Endothelial cell of umbilical vein (primary cell): ENCODE results near the gene CLEC2B. TPM values are rescaled to one million over a fixed set of nuclear protein-coding genes. Genes with fewer than 3 reads are reported as not detected.

Source experiments
- BruUV-seq: library from RNA; stranded (reverse); fragments of 400-500 nt; replicated peaks from 2 replicates; lab custom pipeline; 2021; lab: Mats Ljungman, UMichigan
- CTCF ChIA-PET: fragments of 300-600, 350-600 bp; sonication (Branson Sonifier 250); formaldehyde crosslinking; loops from one replicate; lab custom pipeline; 2021; ENCODE audit warnings: antibody characterized with exemption, inconsistent platforms; lab: Charles Lee
- POLR2A ChIA-PET: fragments of 300-600, 350-600 bp; sonication (Branson Sonifier 250); formaldehyde crosslinking; loops from one replicate; lab custom pipeline; 2021; ENCODE audit warnings: antibody characterized with exemption, inconsistent platforms; lab: Charles Lee
- DNase-seq: peaks from one replicate; pipeline ENCODE4 v3.0.0-alpha.2; 2011; ENCODE audit warnings: low read depth, low spot score
- FAIRE-seq: peaks from 2 replicates; lab custom pipeline; 2011; peaks lifted over from hg19 to GRCh38; lab: Jason Lieb, UNC
- H2AFZ ChIP-seq: 2 replicates; pipeline ENCODE4 v1.6.0; 2012; ENCODE audit warnings: low read depth, low read length, control low read depth, inconsistent platforms
- H3K27ac ChIP-seq: 2 replicates; pipeline ENCODE4 v1.5.1; 2011; ENCODE audit warnings: low read depth, mild to moderate bottlenecking, control low read depth, low read length, moderate library complexity; ENCODE audit not compliant: insufficient read depth
- H3K27me3 ChIP-seq, 2 experiments: 2 replicates each; pipeline versions ENCODE4 v1.6.0 to v1.6.1; 2011; ENCODE audit warnings: low read length in 2 of 2, mixed read lengths in 1 of 2; ENCODE audit not compliant: control insufficient read depth in 2 of 2, insufficient read depth in 2 of 2
- H3K36me3 ChIP-seq, 2 experiments: 2 replicates in 1 of 2; 3 replicates in 1 of 2; pipeline ENCODE4 v1.5.1; 2011; ENCODE audit warnings: low read length in 2 of 2, mild to moderate bottlenecking in 1 of 2, moderate library complexity in 1 of 2; ENCODE audit not compliant: control insufficient read depth in 2 of 2, insufficient read depth in 2 of 2; ENCODE audit errors: extremely low read depth in 1 of 2
- H3K4me1 ChIP-seq: 3 replicates; pipeline ENCODE4 v1.5.1; 2011; ENCODE audit warnings: mild to moderate bottlenecking, low read length; ENCODE audit not compliant: control insufficient read depth, insufficient read depth; ENCODE audit errors: extremely low read depth
- H3K4me2 ChIP-seq: 2 replicates; pipeline ENCODE4 v1.6.1; 2011; ENCODE audit warnings: low read length, control low read depth, mixed read lengths; ENCODE audit not compliant: insufficient read depth
- H3K4me3 ChIP-seq, 3 experiments: fragments of 200-600 bp in 1 of 3; sonication (generic), shearing (Covaris generic) in 1 of 3; replicated peaks in 1 of 3; 2 replicates each; pipeline ENCODE4 v1.5.1; 2011 to 2016; ENCODE audit warnings: control low read depth in 3 of 3, low read length in 3 of 3, mild to moderate bottlenecking in 2 of 3, inconsistent platforms in 1 of 3, low read depth in 1 of 3, moderate library complexity in 1 of 3; ENCODE audit not compliant: insufficient read depth in 1 of 3
- H3K79me2 ChIP-seq: 2 replicates; pipeline ENCODE4 v1.6.0; 2012; ENCODE audit warnings: low read length, inconsistent platforms; ENCODE audit not compliant: control insufficient read depth, insufficient read depth
- H3K9ac ChIP-seq: replicated peaks from 2 replicates; pipeline ENCODE3; 2011; ENCODE audit warnings: low read length, control low read depth; ENCODE audit not compliant: insufficient read depth; ENCODE audit errors: extremely low read depth
- H3K9me1 ChIP-seq: replicated peaks from 3 replicates; pipeline ENCODE4 v1.6.0; 2011; ENCODE audit warnings: mild to moderate bottlenecking, low read length; ENCODE audit not compliant: control insufficient read depth, insufficient read depth; ENCODE audit errors: extremely low read depth
- H3K9me3 ChIP-seq: replicated peaks from 2 replicates; pipeline ENCODE4 v1.5.1; 2012; ENCODE audit warnings: low read length, inconsistent platforms; ENCODE audit not compliant: control insufficient read depth, insufficient read depth
- H4K20me1 ChIP-seq: replicated peaks from 2 replicates; pipeline ENCODE3; 2011; ENCODE audit warnings: mild to moderate bottlenecking, low read length; ENCODE audit not compliant: control insufficient read depth, insufficient read depth; ENCODE audit errors: extremely low read depth
- CTCF ChIP-seq, 2 donors: IDR thresholded peaks; 1 replicate in 1 of 2; 2 replicates in 1 of 2; pipeline ENCODE4 v1.5.1; 2011; ENCODE audit warnings: low read length in 2 of 2, mild to moderate bottlenecking in 2 of 2, moderate library complexity in 2 of 2, control low read depth in 1 of 2, inconsistent platforms in 1 of 2, low read depth in 1 of 2; ENCODE audit not compliant: insufficient read depth in 1 of 2; ENCODE audit errors: extremely low read depth in 1 of 2
- EZH2 ChIP-seq: IDR thresholded peaks from 2 replicates; pipeline ENCODE4 v1.6.1; 2012; ENCODE audit warnings: borderline replicate concordance, low read depth, mild to moderate bottlenecking, moderate library complexity, low read length, inconsistent platforms; ENCODE audit not compliant: severe bottlenecking
- FOS ChIP-seq: IDR thresholded peaks from 2 replicates; pipeline ENCODE4 v1.6.1; 2011; ENCODE audit warnings: mild to moderate bottlenecking, low read length, moderate library complexity, borderline replicate concordance; ENCODE audit not compliant: insufficient read depth
- GATA2 ChIP-seq: IDR thresholded peaks from 2 replicates; pipeline ENCODE4 v1.7.0; 2011; ENCODE audit warnings: low read depth, mild to moderate bottlenecking, moderate library complexity, mixed read lengths, low read length; ENCODE audit not compliant: insufficient read length, insufficient read depth
- JUN ChIP-seq: IDR thresholded peaks from 2 replicates; pipeline ENCODE4 v1.6.1; 2011; ENCODE audit warnings: borderline replicate concordance, low read depth; ENCODE audit not compliant: insufficient read length, insufficient read depth
- MAX ChIP-seq: IDR thresholded peaks from 2 replicates; pipeline ENCODE4 v1.6.1; 2011; ENCODE audit not compliant: insufficient read depth, insufficient read length
- MYC ChIP-seq: IDR thresholded peaks from one replicate; pipeline ENCODE4 v1.6.1; 2011; ENCODE audit warnings: mild to moderate bottlenecking, low read depth, low read length
- POLR2A ChIP-seq: IDR thresholded peaks from 2 replicates; pipeline ENCODE4 v1.6.1; 2012; ENCODE audit warnings: low read depth, mild to moderate bottlenecking, control low read depth, low read length
- POLR2AphosphoS5 ChIP-seq: IDR thresholded peaks from 2 replicates; pipeline ENCODE4 v1.6.1; 2012; ENCODE audit warnings: low read depth, mild to moderate bottlenecking, control low read depth, low read length, moderate library complexity; ENCODE audit not compliant: insufficient read depth
- dilution Hi-C: fragments of 300-500 bp; cut with MboI; formaldehyde crosslinking; loops from one replicate; pipeline ENCODE4 v1.15.0; 2019; ENCODE audit warnings: low sequenced_read_pairs; ENCODE audit not compliant: extremely low pct_ligation_motif_present
- intact Hi-C: fragments of 100-400 bp; cut with micrococcal nuclease; formaldehyde crosslinking; loops from one replicate; pipeline ENCODE4 v1.10.0; 2022
- polyA plus RNA-seq, 4 experiments: library from polyadenylated mRNA; depleted of rRNA in 3 of 4; stranded (reverse) in 3 of 4; unstranded in 1 of 4; fragments of >200 nt; gene quantifications; 2 replicates each; pipeline versions ENCODE4 v1.2.1 to v1.2.3, GENCODE V29; 2011 to 2012; ENCODE audit warnings: missing spikeins in 1 of 4
- total RNA-seq: library from RNA; stranded (reverse); gene quantifications from 2 replicates; pipeline ENCODE4 v1.2.3, GENCODE V29; 2021

CLEC2B gene
- total and polyA plus RNA-seq, 2 donors (not counting 3 experiments of a cell fraction or from before 2014, with no cell fraction given), result 6.7 to 18.3 TPM

- H3K79me2 ChIP-seq, result no peaks in the 10 kb centered on the region
- no peaks in the 10 kb centered on the region for H4K20me1 ChIP-seq
- no peak for FAIRE-seq
- H3K9me1 ChIP-seq, result no peaks in the 10 kb centered on the region
- dilution Hi-C loops (no loop called here), intact Hi-C loops (no loop called here)
- DNase-seq, result no peak
- peaks cover 0 to 3% of the 10 kb centered on the region in 2 experiments for H3K27me3 ChIP-seq
- H3K4me2 ChIP-seq, result no peak overlapping the region
- H3K4me1 ChIP-seq, result no peaks in the 10 kb centered on the region
- no peak overlapping the region for H3K27ac ChIP-seq
- ChIA-PET POLR2A (no interaction called here), CTCF (interaction anchor here (0.9 to 2.2 kb wide), 8 partner anchors 16 to 361 kb away, joined by 3 to 10 read pairs (median 4); no protein-coding TSS in a partner anchor)
- H2AFZ ChIP-seq, result no peak overlapping the region
- no peak overlapping the region for H3K4me3 ChIP-seq
- BruUV-seq, result no TSS peak
- no peaks in the 10 kb centered on the region for H3K9me3 ChIP-seq
- H3K9ac ChIP-seq, result no peak overlapping the region
- no peaks in the 10 kb centered on the region for H3K36me3 ChIP-seq
- TF ChIP-seq GATA2 (no peak), JUN (no peak), FOS (no peak), POLR2A (no peak), CTCF (IDR thresholded peaks at IDR 0.05; ENCODE audit: extremely low read depth in 1 of 2, insufficient read depth in 1 of 2, low read depth in 1 of 2, low read length in 2 of 2) (no peak), MAX (no peak), POLR2AphosphoS5 (no peak), MYC (no peak), EZH2 (no peak)
These were observed 39.2 kb downstream of the CLEC2B start for GRCh38 chr12:9829982-9830381.
